Measurements from ENCODE around the gene IRS2. TPM values are rescaled to one million over a fixed set of nuclear protein-coding genes. Genes with fewer than 3 reads are reported as not detected.

Gene IRS2
- total and polyA plus RNA-seq, 2 experiments from 2014 or later, result 3.4 to 7.7 TPM

DNA sequence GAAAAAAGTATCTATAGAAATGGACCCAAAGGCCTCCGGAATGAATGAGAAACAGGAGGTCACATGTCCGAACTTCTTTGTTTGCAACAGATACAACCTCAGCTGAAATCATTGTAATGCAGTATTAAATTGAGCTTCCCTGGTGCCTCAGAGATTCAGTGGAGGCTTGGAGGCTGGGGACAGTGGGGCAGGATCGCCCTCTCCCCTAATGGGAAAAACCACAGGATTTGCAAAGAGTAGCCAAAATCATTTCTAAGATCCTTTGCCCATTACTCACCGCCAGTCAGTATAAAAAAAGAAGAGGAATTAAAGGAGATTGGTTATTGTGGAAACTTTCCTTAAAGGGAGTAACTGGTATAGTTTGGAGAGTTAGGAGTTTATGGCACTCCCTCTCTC lies 30.4 kb upstream of the IRS2 start:
- Histone ChIP-seq H2AFZ (no peak overlapping the region), H3K4me1 (ENCODE audit: insufficient read depth) (peaks cover 18% of the 10 kb centered on the region), H3K9me3 (ENCODE audit: low read depth) (no peaks in the 10 kb centered on the region), H3K9ac (no peak overlapping the region), H3K9me2 (ENCODE audit: insufficient read depth) (no peaks in the 10 kb centered on the region), H3K79me2 (ENCODE audit: insufficient read depth) (no peaks in the 10 kb centered on the region), H3K4me3 (no peak overlapping the region), H4K20me1 (ENCODE audit: insufficient read depth) (no peaks in the 10 kb centered on the region), H3K4me2 (ENCODE audit: unreplicated experiment) (peak overlapping the region; percentile 51), H3K27ac (no peak overlapping the region), H3K36me3 (ENCODE audit: low read depth) (no peaks in the 10 kb centered on the region), H3K27me3 (replicated peaks; ENCODE audit: insufficient read depth) (no peaks in the 10 kb centered on the region), H3F3A (ENCODE audit: insufficient read depth) (no peaks in the 10 kb centered on the region)
- no peak for TF ChIP-seq EZH2 (IDR thresholded peaks at IDR 0.05; ENCODE audit: insufficient read depth, poor library complexity, severe bottlenecking)
- TF ChIP-seq EZH2phosphoT487 (IDR thresholded peaks at IDR 0.05; ENCODE audit: insufficient read depth, low read depth), result no peak
- in situ Hi-C loops (cut with MboI), result no loop called here
- WGBS, 2 experiments (ENCODE audit: low coverage in 1 of 2, low lambda C conversion rate in 2 of 2, missing lambda C conversion rate in 2 of 2), result 34 to 44% methylated on average over 4 of the region's 4 CpGs
- peak; percentile 44 for DNase-seq

DNA sequence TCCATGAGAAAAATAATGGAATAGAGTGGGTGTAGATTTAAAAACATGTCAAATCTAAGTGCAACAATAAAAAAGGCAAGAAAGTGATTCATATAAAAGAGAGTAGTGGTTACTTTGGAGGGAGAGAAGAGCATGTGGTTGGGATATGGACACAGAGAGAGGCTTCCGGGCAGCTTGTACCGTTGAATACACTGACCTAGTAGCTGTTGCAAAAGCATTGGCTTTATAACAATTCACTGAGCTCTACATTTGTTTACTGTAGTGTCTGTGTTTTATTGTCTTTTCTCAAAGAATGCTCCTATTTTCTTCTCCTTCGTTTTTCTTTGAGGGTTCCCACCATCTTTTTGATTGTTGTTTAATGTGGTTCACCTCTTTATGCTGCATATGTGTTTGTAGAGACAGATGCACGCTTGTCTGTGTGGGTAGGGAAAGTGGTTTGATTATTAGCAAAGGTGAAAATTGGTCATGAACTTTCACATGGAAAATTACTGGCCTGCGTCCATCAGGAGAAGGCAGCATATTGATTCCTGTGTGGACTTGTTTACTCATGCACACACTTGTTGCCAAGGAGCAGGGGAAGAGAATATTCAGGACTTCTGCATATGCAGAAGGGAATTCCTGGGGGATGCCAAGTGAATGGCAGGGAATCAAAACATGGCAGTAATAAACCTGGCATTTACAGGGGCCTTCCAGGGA lies 29.9 kb upstream of the IRS2 start:
- Histone ChIP-seq H3K4me2 (ENCODE audit: unreplicated experiment) (peak overlapping the region; percentile 51), H3K79me2 (ENCODE audit: insufficient read depth) (no peaks in the 10 kb centered on the region), H3K36me3 (ENCODE audit: low read depth) (no peaks in the 10 kb centered on the region), H3K9ac (no peak overlapping the region), H3K4me3 (no peak overlapping the region), H3K27me3 (replicated peaks; ENCODE audit: insufficient read depth) (no peaks in the 10 kb centered on the region), H3K9me2 (ENCODE audit: insufficient read depth) (no peaks in the 10 kb centered on the region), H3K4me1 (ENCODE audit: insufficient read depth) (peaks cover 18% of the 10 kb centered on the region), H3F3A (ENCODE audit: insufficient read depth) (no peaks in the 10 kb centered on the region), H4K20me1 (ENCODE audit: insufficient read depth) (no peaks in the 10 kb centered on the region), H3K9me3 (ENCODE audit: low read depth) (no peaks in the 10 kb centered on the region), H2AFZ (no peak overlapping the region), H3K27ac (no peak overlapping the region)
- WGBS, 2 experiments (ENCODE audit: low coverage in 1 of 2, low lambda C conversion rate in 2 of 2, missing lambda C conversion rate in 2 of 2), result 54 to 55% methylated on average over 5 of the region's 5 CpGs
- peak; percentile 20 for DNase-seq
- in situ Hi-C loops (cut with MboI), result no loop called here
- TF ChIP-seq EZH2phosphoT487 (IDR thresholded peaks at IDR 0.05; ENCODE audit: insufficient read depth, low read depth) (no peak), EZH2 (IDR thresholded peaks at IDR 0.05; ENCODE audit: insufficient read depth, poor library complexity, severe bottlenecking) (no peak)

DNA sequence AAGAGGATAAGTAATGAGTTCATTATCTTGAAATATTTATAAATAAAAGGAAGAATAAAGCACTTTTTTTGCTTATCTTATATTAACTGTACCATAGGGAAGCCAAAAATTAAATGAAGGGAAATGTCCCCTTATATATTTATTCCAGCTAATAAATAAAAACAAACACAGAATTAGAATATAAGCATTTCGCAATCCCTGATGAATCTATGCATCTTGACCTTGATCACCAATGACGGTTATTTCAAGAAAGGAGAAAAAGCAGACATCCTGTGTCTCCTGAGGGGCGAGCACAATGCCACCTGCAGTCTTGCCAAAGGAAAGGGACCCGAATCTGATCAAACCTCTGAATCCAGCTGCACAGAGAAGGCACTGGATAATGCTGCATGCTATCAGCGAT lies 29.3 kb upstream of the IRS2 start:
- Histone ChIP-seq H2AFZ (no peak overlapping the region), H3K4me1 (ENCODE audit: insufficient read depth) (peaks cover 18% of the 10 kb centered on the region), H3F3A (ENCODE audit: insufficient read depth) (no peaks in the 10 kb centered on the region), H4K20me1 (ENCODE audit: insufficient read depth) (no peaks in the 10 kb centered on the region), H3K79me2 (ENCODE audit: insufficient read depth) (no peaks in the 10 kb centered on the region), H3K36me3 (ENCODE audit: low read depth) (no peaks in the 10 kb centered on the region), H3K4me2 (ENCODE audit: unreplicated experiment) (no peak overlapping the region), H3K9ac (no peak overlapping the region), H3K9me3 (ENCODE audit: low read depth) (no peaks in the 10 kb centered on the region), H3K27me3 (replicated peaks; ENCODE audit: insufficient read depth) (no peaks in the 10 kb centered on the region), H3K27ac (no peak overlapping the region), H3K4me3 (no peak overlapping the region), H3K9me2 (ENCODE audit: insufficient read depth) (no peaks in the 10 kb centered on the region)
- in situ Hi-C loops (cut with MboI), result no loop called here
- TF ChIP-seq EZH2 (IDR thresholded peaks at IDR 0.05; ENCODE audit: insufficient read depth, poor library complexity, severe bottlenecking), result no peak
- TF ChIP-seq EZH2phosphoT487 (IDR thresholded peaks at IDR 0.05; ENCODE audit: insufficient read depth, low read depth), result no peak
- DNase-seq, result no peak
- 67 to 70% methylated on average over 5 of the region's 5 CpGs for WGBS, 2 experiments (ENCODE audit: low coverage in 1 of 2, low lambda C conversion rate in 2 of 2, missing lambda C conversion rate in 2 of 2)

- Histone ChIP-seq H3K36me3 (ENCODE audit: low read depth) (no peaks in the 10 kb centered on the region), H3K27ac (no peak overlapping the region), H3K4me1 (ENCODE audit: insufficient read depth) (peaks cover 18% of the 10 kb centered on the region), H4K20me1 (ENCODE audit: insufficient read depth) (no peaks in the 10 kb centered on the region), H3F3A (ENCODE audit: insufficient read depth) (no peaks in the 10 kb centered on the region), H3K4me3 (no peak overlapping the region), H3K4me2 (ENCODE audit: unreplicated experiment) (no peak overlapping the region), H3K79me2 (ENCODE audit: insufficient read depth) (no peaks in the 10 kb centered on the region), H3K9me2 (ENCODE audit: insufficient read depth) (no peaks in the 10 kb centered on the region), H2AFZ (no peak overlapping the region), H3K9ac (no peak overlapping the region), H3K9me3 (ENCODE audit: low read depth) (no peaks in the 10 kb centered on the region), H3K27me3 (replicated peaks; ENCODE audit: insufficient read depth) (no peaks in the 10 kb centered on the region)
- no peak for DNase-seq
- TF ChIP-seq EZH2 (IDR thresholded peaks at IDR 0.05; ENCODE audit: insufficient read depth, poor library complexity, severe bottlenecking) (no peak), EZH2phosphoT487 (IDR thresholded peaks at IDR 0.05; ENCODE audit: insufficient read depth, low read depth) (no peak)
- in situ Hi-C loops (cut with MboI), result no loop called here
Measured at GRCh38 chr13:109813663-109814062, 27.3 kb upstream of the IRS2 start.

GRCh38 chr13:109812382-109812781 lies 26.0 kb upstream of the IRS2 start:
- no peak overlapping the region for H3K27ac ChIP-seq
- DNase-seq, result no peak
- 69 to 73% methylated on average over 8 of the region's 8 CpGs for WGBS, 2 experiments (ENCODE audit: low coverage in 1 of 2, low lambda C conversion rate in 2 of 2, missing lambda C conversion rate in 2 of 2)

More at GRCh38 chr13:109812382-109812781, 26.0 kb upstream of the IRS2 start:
- in situ Hi-C loops (cut with MboI), result no loop called here
- H3K27me3 ChIP-seq (replicated peaks; ENCODE audit: insufficient read depth), result no peaks in the 10 kb centered on the region
- no peak overlapping the region for H3K9ac ChIP-seq
- H3K4me3 ChIP-seq, result no peak overlapping the region
- no peaks in the 10 kb centered on the region for H3K36me3 ChIP-seq (ENCODE audit: low read depth)
- H3K79me2 ChIP-seq (ENCODE audit: insufficient read depth), result no peaks in the 10 kb centered on the region
- H3K9me3 ChIP-seq (ENCODE audit: low read depth), result no peaks in the 10 kb centered on the region
- no peak overlapping the region for H3K4me2 ChIP-seq (ENCODE audit: unreplicated experiment)
- no peak overlapping the region for H2AFZ ChIP-seq
- H3K9me2 ChIP-seq (ENCODE audit: insufficient read depth), result no peaks in the 10 kb centered on the region
- no peaks in the 10 kb centered on the region for H3F3A ChIP-seq (ENCODE audit: insufficient read depth)
- H4K20me1 ChIP-seq (ENCODE audit: insufficient read depth), result no peaks in the 10 kb centered on the region
- TF ChIP-seq EZH2phosphoT487 (IDR thresholded peaks at IDR 0.05; ENCODE audit: insufficient read depth, low read depth) (no peak), EZH2 (IDR thresholded peaks at IDR 0.05; ENCODE audit: insufficient read depth, poor library complexity, severe bottlenecking) (no peak)
- peaks cover 12% of the 10 kb centered on the region for H3K4me1 ChIP-seq (ENCODE audit: insufficient read depth)
